ENCODE data around the gene CHMP6. TPM values are rescaled to one million over a fixed set of nuclear protein-coding genes. Genes with fewer than 3 reads are reported as not detected.
A peak's percentile ranks its signal among the peaks of the same experiment; 100 is the strongest.

CHMP6 gene
- total and polyA plus RNA-seq, 9 of the 15 experiments (the other 6 are each of a cell fraction or from before 2014, with no cell fraction given), result 0.25 to 30.4 (median 13.4) TPM

DNA sequence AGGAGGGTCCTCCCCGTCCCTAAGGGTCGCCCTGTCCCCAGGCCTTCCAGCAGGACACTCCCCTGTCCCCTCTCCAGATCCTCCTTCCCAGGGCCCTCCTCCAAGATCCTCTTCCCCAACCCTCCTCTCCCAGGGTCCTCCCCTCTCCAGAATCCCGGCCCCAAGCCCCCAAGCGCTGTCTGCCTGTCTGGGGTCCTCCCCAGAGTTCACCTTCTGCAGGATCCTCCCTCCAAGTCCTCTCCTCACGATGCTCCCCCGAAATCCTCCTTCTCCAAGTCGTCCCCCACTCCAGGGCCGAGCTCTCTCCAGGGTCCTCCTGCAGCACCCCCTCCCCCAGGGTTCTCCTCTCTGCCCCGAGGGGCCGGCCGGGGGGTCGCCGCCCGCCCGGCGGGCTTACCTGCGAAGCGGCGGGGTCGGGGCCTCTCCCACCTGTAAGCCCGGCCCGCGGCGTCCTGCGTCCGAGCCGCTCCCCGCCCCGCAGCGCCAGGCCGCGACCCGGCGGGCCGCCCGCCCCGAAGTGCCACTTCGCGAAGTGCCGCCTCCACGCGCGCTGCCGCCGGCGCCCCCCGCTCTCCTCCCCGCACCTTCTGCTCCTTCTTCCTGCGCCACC lies 42.6 kb downstream of the CHMP6 start (continued):
- TF ChIP-seq SNIP1 (IDR thresholded peaks at IDR 0.05; ENCODE audit: low read depth) (no peak), ZNF263 (CRISPR knock-in tag; IDR thresholded peaks at IDR 0.05; ENCODE audit: borderline replicate concordance) (peak; percentile 95), HDAC1 (IDR thresholded peaks at IDR 0.05) (0 out of 4 replicates have a peak, but pooled peaks of 1 of the 2 experiments have one; percentile 14), RBFOX2 (IDR thresholded peaks at IDR 0.05; ENCODE audit: low read depth, low read length) (no peak), NEUROD1 (IDR thresholded peaks at IDR 0.05; ENCODE audit: borderline replicate concordance, low read depth, low read length, partially characterized antibody) (no peak), ZFX (CRISPR knock-in tag; IDR thresholded peaks at IDR 0.05) (peak; percentile 27; the same call in 1 of the 2 replicates), ZNF431 (CRISPR knock-in tag; IDR thresholded peaks at IDR 0.05) (no peak), TRIM24 (IDR thresholded peaks at IDR 0.05) (no peak), CSDE1 (IDR thresholded peaks at IDR 0.05) (no peak)

DNA sequence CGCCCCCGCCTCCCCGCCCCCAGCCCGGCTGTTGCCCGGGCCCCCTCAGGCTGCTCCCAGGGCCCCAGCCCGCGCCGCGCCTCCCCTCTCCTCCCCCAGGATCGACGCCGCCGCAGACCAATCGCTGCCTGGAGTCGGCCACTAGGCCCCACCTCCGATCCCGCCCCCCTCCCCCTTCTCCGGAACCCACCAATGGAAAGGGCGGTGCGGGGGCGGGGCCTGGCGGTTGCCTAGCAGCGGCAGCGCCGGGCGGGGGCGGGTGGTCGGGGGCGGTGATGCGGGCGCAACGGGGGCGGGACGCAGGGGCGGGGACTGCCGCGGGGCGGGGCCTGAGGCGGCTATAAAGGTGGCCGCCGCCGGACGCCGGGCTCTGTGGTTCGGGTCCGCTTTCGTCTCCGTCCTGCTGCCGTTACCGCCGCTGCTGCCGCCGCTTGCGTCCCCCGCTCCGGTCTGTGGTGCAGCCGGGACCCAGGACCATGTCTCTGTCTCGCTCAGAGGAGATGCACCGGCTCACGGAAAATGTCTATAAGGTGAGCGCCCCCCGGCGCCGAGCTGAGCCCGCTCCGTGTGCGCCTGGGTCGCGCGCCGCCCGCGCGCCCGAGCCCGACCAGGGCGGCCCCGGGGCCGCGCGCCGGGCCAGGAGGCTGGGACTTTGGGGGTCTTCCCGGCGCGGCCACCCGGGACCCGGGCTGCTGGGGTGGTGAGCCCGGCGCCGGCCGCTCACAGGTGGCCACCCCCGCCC lies 43.3 kb downstream of the CHMP6 start, which contains the start of gene BAIAP2:
TSS of gene BAIAP2 (plus strand) at position 373 of the 742 bp plus-strand sequence. CDS start at position 477, 104 bp downstream.
- POLR2A ChIA-PET, result interaction anchor here (0.5 to 1.1 kb wide), 10 partner anchors 9 to 626 kb away, joined by 3 to 6 read pairs (median 3); no protein-coding TSS in a partner anchor
- H2AFZ ChIP-seq (ENCODE audit: low read depth, low read length), result peak within 1 kb of the TSS; percentile 68; the same call in 1 of the 2 replicates
- TF ChIP-seq FOXP1 (CRISPR knock-in tag; IDR thresholded peaks at IDR 0.05) (0 out of 2 replicates have a peak, but pooled peaks have one; percentile 10), MCM7 (IDR thresholded peaks at IDR 0.05) (no peak), ZNF431 (CRISPR knock-in tag; IDR thresholded peaks at IDR 0.05) (peak; percentile 42; the same call in 1 of the 2 replicates), KLF16 (IDR thresholded peaks at IDR 0.05) (0 out of 2 replicates have a peak, but pooled peaks have one; percentile 5), SMAD4 (CRISPR knock-in tag; conservative IDR thresholded peaks at IDR 0.05) (peak; percentile 81), KAT7 (CRISPR knock-in tag; IDR thresholded peaks at IDR 0.05; ENCODE audit: borderline replicate concordance) (peak; percentile 38; the same call in 1 of the 2 replicates), POLR2AphosphoS5 (IDR thresholded peaks at IDR 0.05; ENCODE audit: control insufficient read depth, insufficient read depth, low read depth, low read length) (peak; percentile 97), SIN3A (IDR thresholded peaks at IDR 0.05; ENCODE audit: borderline replicate concordance in 2 of 2, control insufficient read depth in 1 of 2, low read depth in 2 of 2, low read length in 2 of 2) (0 out of 4 replicates have a peak, but pooled peaks of 1 of the 2 experiments have one; percentile 46), HNRNPLL (IDR thresholded peaks at IDR 0.05; ENCODE audit: low read depth, low read length, poor library complexity, severe bottlenecking) (peak; percentile 57)
- TF ChIP-seq, protein P1, sequence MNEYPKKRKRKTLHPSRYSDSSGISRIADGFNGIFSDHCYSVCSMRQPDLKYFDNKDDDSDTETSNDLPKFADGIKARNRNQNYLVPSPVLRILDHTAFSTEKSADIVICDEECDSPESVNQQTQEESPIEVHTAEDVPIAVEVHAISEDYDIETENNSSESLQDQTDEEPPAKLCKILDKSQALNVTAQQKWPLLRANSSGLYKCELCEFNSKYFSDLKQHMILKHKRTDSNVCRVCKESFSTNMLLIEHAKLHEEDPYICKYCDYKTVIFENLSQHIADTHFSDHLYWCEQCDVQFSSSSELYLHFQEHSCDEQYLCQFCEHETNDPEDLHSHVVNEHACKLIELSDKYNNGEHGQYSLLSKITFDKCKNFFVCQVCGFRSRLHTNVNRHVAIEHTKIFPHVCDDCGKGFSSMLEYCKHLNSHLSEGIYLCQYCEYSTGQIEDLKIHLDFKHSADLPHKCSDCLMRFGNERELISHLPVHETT (CRISPR knock-in tag; conservative IDR thresholded peaks at IDR 0.05 in 1 of 2, IDR thresholded peaks at IDR 0.05 in 1 of 2), result peak in 1 of 2 experiments; percentile 41; a peak in 1 of 4 replicates

More for the DNA sequence above, 43.3 kb downstream of the CHMP6 start, which contains the start of gene BAIAP2:
- Histone ChIP-seq H3K4me1 (replicated peaks in 1 of 2; ENCODE audit: control insufficient read depth in 2 of 2, insufficient read depth in 2 of 2, low read length in 2 of 2) (peaks cover 17 to 76% of the 10 kb centered on the region in 2 experiments), H3K27me3 (ENCODE audit: control insufficient read depth in 2 of 2, insufficient read depth in 2 of 2, low read length in 2 of 2) (no peaks in the 10 kb centered on the region), H3K9me3 (replicated peaks; ENCODE audit: control insufficient read depth, insufficient read depth, low read depth, low read length) (no peaks in the 10 kb centered on the region), H3K27ac (ENCODE audit: extremely low read depth, low read depth, low read length) (peak within 1 kb of the TSS; percentile 54; the same call in 2 of the 3 replicates), H3K4me2 (ENCODE audit: insufficient read depth, low read length) (peak within 1 kb of the TSS; percentile 78), H3K4me3 (peak within 1 kb of the TSS; percentile 70), H3K79me2 (ENCODE audit: control insufficient read depth, insufficient read depth, low read length) (peaks cover 51% of the 10 kb centered on the region), H3K36me3 (ENCODE audit: control insufficient read depth, insufficient read depth, low read length) (peaks cover 33% of the 10 kb centered on the region; the same call in 2 of the 3 replicates), H3K9ac (ENCODE audit: insufficient read depth in 1 of 2, low read depth in 2 of 2, low read length in 2 of 2) (peak within 1 kb of the TSS; percentile 53 to 96), H3K9me1 (ENCODE audit: control insufficient read depth, insufficient read depth, low read length) (peaks cover 5% of the 10 kb centered on the region), H4K20me1 (replicated peaks; ENCODE audit: control insufficient read depth, insufficient read depth, low read length) (peaks cover 26% of the 10 kb centered on the region)
- intact Hi-C loops (cut with micrococcal nuclease), result loop anchor here (2.0 kb wide), 1 partner anchor 22 kb away; no protein-coding TSS in a partner anchor
- in situ Hi-C loops (cut with MboI), result no loop called here
- DNase-seq (ENCODE audit: extremely low read depth in 1 of 4, low spot score in 3 of 4) (peak; percentile 96 to 100 (median 98)), FAIRE-seq (peak; percentile 11), ATAC-seq (peak; percentile 95)
- WGBS (ENCODE audit: insufficient coverage, low coverage, missing lambda C conversion rate), result 0% methylated on average over 19 of the region's 92 CpGs
- no TSS peak for BruUV-seq (replicated peaks)
- CTCF ChIA-PET (ENCODE audit: low intra/inter-chr PET ratio), result interaction anchor here (0.7 to 1.4 kb wide), 2 partner anchors 15 to 46 kb away, joined by 4 to 5 read pairs; no protein-coding TSS in a partner anchor
